ENCODE results near the gene HSPBP1.

Gene HSPBP1

GRCh38 chr19:55297267-55297666 is 17.4 kb upstream of the HSPBP1 start:
- TF ChIP-seq ZFX (IDR thresholded peaks at IDR 0.05; ENCODE audit: borderline replicate concordance), result no peak
- TF ChIP-seq, protein P1, sequence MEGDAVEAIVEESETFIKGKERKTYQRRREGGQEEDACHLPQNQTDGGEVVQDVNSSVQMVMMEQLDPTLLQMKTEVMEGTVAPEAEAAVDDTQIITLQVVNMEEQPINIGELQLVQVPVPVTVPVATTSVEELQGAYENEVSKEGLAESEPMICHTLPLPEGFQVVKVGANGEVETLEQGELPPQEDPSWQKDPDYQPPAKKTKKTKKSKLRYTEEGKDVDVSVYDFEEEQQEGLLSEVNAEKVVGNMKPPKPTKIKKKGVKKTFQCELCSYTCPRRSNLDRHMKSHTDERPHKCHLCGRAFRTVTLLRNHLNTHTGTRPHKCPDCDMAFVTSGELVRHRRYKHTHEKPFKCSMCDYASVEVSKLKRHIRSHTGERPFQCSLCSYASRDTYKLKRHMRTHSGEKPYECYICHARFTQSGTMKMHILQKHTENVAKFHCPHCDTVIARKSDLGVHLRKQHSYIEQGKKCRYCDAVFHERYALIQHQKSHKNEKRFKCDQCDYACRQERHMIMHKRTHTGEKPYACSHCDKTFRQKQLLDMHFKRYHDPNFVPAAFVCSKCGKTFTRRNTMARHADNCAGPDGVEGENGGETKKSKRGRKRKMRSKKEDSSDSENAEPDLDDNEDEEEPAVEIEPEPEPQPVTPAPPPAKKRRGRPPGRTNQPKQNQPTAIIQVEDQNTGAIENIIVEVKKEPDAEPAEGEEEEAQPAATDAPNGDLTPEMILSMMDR (IDR thresholded peaks at IDR 0.05), result no peak
- H3K27ac ChIP-seq, result no peak overlapping the region

- TF ChIP-seq, protein P1 (IDR thresholded peaks at IDR 0.05), result no peak
- TF ChIP-seq ZFX (IDR thresholded peaks at IDR 0.05; ENCODE audit: borderline replicate concordance), result no peak
- no peak overlapping the region for H3K27ac ChIP-seq
Measured at GRCh38 chr19:55289117-55289796, 9.3 kb upstream of the HSPBP1 start.

- TF ChIP-seq ZFX (IDR thresholded peaks at IDR 0.05; ENCODE audit: borderline replicate concordance), result no peak
- TF ChIP-seq, protein P1 (IDR thresholded peaks at IDR 0.05), result no peak
- H3K27ac ChIP-seq, result no peak overlapping the region
Measured at GRCh38 chr19:55287361-55288079, 7.6 kb upstream of the HSPBP1 start.

- no peak overlapping the region for H3K27ac ChIP-seq
- TF ChIP-seq ZFX (IDR thresholded peaks at IDR 0.05; ENCODE audit: borderline replicate concordance), result no peak
- TF ChIP-seq, protein P1 (IDR thresholded peaks at IDR 0.05), result no peak
Measured at GRCh38 chr19:55285229-55285890, 5.5 kb upstream of the HSPBP1 start.

DNA sequence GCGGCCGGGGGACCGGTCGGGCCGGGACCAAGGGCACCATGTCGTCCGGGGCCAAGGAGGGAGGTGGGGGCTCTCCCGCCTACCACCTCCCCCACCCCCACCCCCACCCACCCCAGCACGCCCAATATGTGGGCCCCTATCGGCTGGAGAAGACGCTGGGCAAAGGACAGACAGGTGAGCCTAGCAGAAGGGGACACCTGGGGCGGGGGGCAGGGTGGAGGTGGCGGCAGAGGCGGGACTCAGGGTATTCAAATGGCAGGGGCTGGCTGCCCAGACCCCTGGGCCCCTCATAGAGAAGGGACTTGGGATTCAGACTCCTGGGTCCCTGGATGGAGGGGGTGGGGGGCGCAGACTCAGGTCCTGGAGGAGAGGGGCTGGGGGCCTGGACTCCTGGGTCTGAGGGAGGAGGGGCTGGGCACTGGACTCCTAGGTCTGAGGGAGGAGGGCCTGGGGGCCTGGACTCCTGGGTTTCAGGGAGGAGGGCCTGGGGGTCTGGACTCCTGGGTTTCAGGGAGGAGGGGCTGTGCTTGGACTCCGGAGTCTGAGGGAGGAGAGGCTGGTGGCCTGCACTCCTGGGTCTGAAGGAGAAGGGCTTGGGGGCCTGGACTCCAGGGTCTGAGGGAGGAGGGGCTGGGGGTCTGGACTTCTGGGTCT is 4.6 kb upstream of the HSPBP1 start:
- no peak overlapping the region for H3K27ac ChIP-seq
- TF ChIP-seq ZFX (IDR thresholded peaks at IDR 0.05; ENCODE audit: borderline replicate concordance), result no peak
- TF ChIP-seq, protein P1 (IDR thresholded peaks at IDR 0.05), result no peak

DNA sequence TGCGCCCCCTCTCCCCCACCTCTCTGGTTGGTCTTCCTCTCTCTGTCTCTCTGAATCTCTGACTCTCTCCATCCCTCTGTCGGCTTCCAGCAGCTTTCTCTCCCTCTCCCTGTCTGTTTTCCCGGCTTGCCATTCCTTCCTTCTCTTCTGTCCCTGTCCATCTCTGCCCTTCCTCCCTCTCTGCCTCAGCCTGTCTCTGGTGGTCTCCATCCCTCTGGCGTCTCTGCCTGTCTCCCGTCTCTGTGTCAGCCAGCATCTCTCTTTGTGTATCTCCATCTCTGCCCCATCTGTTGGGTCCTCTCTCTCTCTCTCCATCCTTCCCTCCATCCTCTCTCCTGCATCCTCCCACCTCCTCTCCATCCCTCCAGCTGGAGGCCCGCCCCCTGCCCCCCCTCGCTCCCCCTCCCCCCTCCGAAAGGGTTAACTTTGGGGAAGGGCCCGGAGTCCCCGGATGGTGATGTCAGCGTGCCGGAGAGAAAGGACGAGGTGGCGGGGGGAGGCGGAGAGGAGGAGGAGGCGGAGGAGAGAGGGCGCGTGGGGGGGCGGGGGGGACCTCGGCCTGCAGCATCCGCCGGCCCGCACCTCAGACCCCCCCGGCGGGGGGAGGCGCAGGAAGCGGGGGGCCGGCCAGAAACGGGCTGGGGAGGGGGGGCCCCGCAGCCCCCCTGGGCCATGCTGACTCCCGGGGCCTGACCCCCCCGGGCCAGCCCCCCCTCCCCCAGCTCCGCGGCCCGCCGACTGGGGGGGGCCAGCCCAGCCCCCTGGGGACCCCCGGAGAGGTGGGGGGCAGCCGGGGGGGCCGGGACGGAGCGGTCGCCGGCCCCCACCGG is 3.9 kb upstream of the HSPBP1 start, which contains the start of gene BRSK1:
Gene BRSK1 (plus strand): TSS at position 450 of the 830 bp plus-strand sequence. CDS start 446 bp downstream, outside the sequence.
- H3K27ac ChIP-seq, result no peak within 1 kb of the TSS
- TF ChIP-seq ZFX (IDR thresholded peaks at IDR 0.05; ENCODE audit: borderline replicate concordance), result no peak
- TF ChIP-seq, protein P1 (IDR thresholded peaks at IDR 0.05), result no peak

Measured in 22Rv1 (cell line).